Measurements from ENCODE around the gene ANKRD33B. TPM values are rescaled to one million over a fixed set of nuclear protein-coding genes. Genes with fewer than 3 reads are reported as not detected.
"Not testable (repeated sequence)": the region's sequence is repeated elsewhere in the genome, so short reads cannot be mapped to it uniquely, and the experiment has no call there.

The ANKRD33B gene
- total RNA-seq, 1 donor from 2014 or later: 4.1 TPM

DNA sequence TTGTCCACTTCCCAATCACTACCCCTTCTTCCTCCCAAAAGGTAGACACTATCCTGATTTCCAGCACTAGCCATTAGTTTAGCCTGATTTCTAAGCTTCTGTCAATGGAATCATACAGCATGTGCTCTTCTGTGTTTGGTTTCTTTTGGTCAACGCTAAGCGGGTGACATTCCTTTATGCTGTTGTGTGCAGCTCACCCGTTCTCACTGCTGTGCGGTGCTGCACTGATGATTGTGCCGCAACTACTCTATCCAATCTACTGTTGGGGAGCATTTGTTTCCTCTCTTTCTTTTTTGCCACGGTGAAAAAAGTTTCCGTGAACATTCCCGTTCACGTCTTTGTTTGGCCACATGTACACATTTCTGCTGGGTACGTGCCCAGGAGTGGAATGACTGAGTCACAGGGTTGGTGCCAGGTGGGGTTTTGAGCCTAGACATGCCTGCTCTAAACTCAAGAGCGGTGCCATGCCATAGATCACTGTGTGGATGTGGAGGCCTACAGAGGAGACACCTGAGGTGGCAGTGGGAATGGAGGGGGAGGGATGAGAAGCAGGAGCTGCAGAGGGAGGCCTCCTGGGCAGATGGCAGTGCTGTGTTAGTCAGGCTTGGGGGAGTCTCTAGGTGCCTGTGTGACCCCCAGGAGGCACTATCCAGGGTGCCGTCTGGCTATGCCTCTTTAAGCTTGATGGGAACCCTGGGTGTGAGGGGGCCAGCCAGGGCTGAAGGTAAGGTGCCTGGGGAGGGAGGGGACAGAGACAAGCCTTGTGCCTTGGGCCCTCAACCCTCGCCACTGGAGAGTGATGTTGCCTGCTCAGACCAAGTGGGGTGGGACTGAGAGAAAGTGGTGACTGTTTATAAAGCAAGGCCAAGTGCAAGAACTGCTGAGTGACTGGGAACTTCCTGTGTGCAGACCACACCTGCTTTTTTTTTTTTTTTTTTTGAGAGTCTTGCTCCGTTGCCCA is 11.4 kb upstream of the ANKRD33B start:
- DNase-seq (ENCODE audit: missing footprints) (no peak), ATAC-seq (no peak)
- intact Hi-C loops (cut with DNase I): no loop called here

DNA sequence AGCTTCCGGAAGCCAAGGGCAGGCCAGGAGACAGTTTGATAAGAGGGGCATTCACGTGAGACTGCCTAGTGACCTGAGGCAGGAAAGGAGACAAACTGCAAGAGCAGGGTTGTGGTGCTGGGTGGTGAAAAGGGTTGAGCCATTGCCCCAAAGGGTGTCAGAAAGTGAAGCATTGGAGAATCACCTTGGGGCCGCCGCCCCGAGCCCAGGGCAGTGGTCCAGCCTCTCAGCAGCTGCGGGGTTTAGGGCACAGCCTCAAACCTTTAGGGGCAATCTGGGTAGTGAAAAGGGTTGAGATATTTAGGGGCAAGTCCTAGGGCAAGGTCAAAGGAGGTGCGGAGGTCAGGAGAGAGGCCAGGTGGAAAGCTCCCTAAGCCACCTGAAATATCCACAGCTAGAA is 10.4 kb upstream of the ANKRD33B start:
- ATAC-seq (no peak), DNase-seq (ENCODE audit: missing footprints) (no peak)
- intact Hi-C loops (cut with DNase I): no loop called here

DNA sequence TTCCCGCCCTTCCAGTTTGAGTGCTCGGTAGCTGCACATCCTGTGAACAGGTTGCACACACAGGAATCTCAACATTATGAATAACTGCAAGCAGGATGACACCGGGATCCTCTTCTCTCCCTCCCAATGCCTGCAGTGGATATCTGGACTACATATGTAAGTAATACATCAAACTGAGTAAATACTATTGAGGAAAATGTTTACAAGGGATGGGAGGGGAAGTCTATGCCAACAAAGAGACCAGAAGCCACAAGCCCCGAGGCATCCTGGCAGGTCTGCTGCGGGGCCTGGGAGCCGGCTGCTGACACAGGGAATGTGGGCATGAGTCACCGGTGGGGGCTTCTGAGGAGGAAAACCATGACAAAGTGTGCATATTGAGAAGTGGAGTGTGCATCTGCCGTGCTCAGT is 8.6 kb upstream of the ANKRD33B start:
- ATAC-seq: no peak
- DNase-seq (ENCODE audit: missing footprints): no peak
- intact Hi-C loops (cut with DNase I): no loop called here

DNA sequence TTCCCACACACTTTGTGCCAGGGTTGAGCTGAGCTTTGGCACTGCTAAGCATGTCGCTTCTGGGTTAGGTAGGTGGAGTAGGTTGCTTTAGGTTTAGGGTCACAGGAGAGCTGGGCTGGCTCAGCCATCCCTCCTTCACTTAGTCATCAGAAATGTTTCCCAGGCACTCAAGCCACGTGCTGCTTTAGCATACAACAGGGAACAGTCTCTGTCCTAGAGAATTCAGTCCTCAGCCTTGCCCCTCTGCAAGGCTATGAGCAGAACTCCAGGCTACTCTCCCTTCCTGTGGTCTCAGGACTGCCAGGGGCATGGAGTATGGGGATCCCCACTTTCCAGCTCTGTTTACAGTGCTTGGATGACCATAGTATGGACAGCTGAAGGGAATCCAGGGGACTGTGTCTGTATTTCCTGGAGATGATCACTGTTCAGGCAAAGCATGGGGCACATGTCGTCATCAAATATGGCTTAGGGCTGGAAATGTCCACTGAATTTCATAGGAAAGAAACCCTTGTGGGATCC is 7.5 kb upstream of the ANKRD33B start:
- intact Hi-C loops (cut with DNase I): no loop called here
- no peak for ATAC-seq
- no peak for DNase-seq (ENCODE audit: missing footprints)

DNA sequence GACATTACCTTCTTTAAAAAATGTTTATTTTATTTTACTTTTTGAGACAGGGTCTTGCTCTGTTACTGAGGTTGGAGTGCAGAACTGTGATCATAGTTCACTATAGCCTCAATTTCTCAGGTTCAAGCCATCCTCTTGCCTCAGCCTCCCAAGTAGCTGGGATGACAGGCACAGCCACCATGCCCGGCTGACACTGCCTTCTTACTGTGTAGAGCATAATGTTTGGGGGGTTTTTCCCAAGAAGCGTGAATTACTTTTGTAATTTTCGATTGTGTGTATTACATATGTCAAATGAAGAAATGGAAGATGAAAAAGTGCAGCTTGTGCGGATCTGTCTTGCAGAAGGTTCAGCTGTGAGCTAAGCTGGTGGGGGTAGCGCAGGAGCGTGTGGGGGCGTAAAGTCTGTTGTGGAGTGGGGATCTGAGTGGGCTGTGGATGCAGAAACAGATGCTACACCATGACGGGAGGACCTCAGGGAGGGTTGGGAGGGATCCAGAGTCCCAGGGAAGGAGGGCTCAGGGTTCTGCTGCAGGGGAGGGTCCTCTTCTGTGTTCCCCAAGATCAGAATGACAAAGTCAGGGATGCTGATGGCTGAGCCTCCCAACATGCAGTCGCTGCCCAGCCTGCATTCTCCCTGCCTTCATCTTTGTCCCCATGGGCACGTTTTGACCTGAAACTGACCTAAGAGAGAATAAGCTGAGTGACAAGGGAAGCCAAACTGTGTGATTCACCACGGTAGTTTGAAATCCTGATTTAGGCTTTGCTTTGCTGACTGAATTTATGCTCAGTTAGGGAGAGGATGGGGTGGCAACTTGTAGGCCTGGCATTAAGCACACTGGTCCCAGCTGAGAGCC is 6.8 kb upstream of the ANKRD33B start:
- intact Hi-C loops (cut with DNase I): no loop called here
- DNase-seq (ENCODE audit: missing footprints) (no peak), ATAC-seq (no peak)

DNA sequence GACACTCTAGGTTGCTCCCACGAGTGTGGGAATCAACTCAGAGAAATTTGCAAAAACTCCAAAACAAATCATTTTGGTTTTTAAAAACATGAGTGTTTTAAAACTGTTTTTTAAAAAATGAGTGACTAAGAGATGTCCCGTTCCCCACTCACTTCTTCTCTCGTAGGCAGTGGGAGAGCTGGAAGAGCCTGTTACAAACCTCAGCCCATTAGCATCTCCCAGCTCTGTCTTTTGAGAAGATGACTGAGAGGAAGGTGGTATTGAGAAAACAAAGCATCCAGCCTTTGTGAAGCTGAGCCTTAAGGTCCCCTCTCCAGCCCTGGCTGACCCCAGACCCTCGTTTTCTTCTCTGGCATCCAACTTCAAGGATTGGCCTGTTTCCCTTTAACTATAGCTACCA is 4.7 kb upstream of the ANKRD33B start:
- no peak for DNase-seq (ENCODE audit: missing footprints)
- intact Hi-C loops (cut with DNase I): no loop called here
- no peak for ATAC-seq

DNA sequence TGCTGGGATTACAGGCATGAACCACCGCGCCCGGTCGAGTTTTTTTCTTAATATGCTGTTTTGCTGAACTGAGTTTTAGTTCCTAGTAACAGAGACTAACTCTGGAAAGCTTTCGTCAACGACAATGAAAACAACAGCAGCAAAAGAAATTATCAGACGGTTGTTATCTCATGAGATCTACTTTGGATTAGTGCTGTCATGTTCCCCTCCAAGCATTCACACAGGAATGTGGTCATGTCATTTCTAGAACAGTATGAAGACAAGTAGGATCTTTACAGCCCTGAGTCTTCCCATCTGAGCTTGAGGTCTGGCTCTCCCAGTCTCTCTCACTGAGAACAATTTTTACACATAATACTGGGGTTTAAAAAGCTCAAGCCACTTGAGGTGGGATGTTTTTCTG is 4.0 kb upstream of the ANKRD33B start:
- ATAC-seq: no peak
- no peak for DNase-seq (ENCODE audit: missing footprints)
- intact Hi-C loops (cut with DNase I): loop anchor here (5.0 kb wide), 3 partner anchors 37 to 73 kb away; no protein-coding TSS in a partner anchor

DNA sequence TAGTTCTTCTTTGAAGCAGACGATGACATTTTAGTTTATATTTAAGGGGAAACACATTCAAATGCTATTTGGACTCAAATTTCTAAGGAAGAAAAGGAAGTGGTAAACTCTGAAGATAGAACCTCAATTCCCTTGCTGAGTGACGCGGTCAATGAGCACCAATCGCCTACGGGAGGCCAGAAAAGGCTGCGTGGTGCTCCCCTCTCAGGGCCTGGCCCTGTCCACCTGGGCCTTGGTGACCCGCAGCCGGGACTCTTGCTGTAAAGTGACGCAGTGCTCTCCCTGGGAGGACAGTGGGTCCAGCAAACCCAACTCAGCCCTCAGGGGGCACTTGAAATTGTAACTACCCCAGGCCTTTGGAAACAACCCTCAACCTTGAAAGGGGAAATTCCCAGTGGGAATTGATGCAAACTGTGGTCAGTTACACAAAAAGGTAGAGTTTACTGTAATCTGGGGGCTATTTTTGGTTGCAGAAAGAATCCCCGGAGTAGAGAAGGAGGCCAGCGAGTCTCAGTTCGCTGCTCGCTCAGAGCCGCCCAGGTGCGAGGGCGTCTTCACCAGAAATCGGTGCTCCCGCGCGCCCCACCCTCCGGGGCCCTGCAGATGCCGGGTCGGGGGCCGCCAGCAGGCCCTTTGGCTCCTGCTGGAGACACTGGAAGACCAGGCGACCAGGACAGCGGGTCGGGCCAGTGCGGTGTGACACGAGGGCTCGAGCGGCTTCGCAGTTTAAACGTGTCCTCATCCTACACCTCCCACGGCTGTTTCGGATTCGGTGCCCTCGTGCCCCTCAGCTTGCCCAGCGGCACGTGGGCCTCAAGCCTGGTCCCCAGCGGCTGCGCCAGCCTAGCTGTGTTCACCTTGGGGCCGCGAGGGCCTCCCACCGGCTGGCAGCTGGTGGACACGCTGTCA is 1.4 kb upstream of the ANKRD33B start:
- intact Hi-C loops (cut with DNase I): loop anchor here (5.0 kb wide), 3 partner anchors 35 to 75 kb away; no protein-coding TSS in a partner anchor
- ATAC-seq (no peak), DNase-seq (ENCODE audit: missing footprints) (no peak)

DNA sequence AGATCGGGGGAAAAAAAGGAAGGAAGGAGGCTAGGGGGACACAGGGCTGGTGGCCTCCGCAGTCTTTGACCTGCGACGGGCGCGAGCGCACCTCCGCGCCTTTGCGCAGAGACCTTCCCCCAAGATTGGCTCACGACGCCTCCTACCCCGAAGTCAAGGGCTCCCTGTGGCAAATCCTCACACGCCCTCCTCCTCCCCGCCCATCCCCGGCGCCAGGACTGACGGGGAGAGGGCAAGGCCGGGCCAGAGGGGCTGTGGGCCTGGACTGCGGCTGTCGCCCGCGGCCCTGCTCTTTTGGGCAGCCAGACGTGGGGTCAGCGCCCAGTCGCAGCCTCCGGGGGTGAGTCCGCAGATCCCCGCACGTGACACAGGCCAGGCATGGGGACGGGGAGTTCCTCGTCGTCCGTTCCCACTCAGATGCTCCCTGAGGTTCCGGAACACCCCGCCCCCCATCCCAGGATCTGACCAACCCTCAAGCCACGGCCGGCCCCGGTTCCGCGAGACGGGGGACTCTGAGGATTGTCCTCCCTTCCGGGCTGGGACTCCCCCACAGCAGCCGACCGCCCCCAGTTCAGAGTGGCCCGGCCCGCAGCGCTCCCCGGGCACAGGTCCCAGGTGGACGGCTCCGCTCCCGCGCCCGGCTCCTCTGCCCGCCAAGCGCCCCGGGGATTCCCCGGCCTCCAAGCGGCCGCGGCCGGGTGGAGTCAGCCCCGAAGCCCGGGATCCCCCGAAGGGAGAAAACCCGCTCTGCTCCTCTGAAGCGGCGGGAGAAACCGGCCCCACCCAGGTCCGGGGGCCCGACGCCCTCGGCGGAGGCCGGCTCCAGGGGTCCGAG is 543 bp upstream of the ANKRD33B start:
- no peak for DNase-seq (ENCODE audit: missing footprints)
- peak; percentile 47 for ATAC-seq
- intact Hi-C loops (cut with DNase I): loop anchor here (5.0 kb wide), 3 partner anchors 34 to 76 kb away; no protein-coding TSS in a partner anchor

DNA sequence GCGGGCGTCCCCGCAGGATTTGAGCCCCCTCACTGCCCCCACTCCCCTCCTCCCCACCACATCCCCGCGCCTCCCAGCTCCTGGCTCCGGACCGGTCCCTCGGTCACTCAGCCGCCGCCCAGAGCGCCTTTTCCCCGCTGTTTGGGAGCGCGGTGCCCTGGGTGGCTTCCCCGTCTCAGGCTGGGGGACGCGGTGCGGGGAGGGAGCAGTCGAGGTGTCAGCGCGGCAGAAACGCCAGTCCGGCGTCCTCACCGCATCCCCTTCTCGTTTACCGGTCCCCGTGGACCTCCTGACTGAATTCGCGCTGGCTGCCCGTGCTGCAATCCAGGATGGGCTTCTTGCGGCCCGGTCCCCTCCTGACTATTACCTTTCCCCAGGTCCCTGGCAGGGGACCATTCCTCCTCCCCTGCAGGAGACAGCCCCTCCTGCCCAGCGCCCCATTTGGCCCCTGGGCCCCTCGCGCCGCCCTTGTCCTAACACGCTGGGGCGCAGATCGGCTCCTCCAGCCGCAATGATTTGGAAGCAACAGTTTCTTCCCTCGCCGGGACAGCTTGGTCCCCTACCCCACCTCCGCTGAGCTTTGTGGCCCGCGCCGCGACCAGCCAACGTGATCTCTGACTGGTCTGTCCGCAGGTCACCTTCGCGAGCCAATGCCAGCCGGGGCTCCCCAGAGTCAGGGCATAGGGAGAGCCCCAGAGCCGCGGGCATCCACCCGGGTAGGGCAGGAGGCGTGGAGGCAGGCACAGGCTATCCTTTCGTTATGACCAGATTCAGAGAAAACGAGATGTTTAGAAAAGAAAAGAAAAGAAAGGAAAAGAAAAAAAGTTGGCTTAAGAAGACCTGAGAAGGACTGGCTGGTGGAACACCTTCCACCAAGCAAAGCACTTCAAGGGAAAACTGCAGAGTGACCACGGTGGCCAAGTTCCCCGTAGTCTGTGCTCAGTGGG is 1.2 kb downstream of the ANKRD33B start:
- intact Hi-C loops (cut with DNase I): loop anchor here (5.0 kb wide), 4 partner anchors 32 to 103 kb away; no protein-coding TSS in a partner anchor
- ATAC-seq (peak; percentile 21), DNase-seq (ENCODE audit: missing footprints) (peak; percentile 82)

DNA sequence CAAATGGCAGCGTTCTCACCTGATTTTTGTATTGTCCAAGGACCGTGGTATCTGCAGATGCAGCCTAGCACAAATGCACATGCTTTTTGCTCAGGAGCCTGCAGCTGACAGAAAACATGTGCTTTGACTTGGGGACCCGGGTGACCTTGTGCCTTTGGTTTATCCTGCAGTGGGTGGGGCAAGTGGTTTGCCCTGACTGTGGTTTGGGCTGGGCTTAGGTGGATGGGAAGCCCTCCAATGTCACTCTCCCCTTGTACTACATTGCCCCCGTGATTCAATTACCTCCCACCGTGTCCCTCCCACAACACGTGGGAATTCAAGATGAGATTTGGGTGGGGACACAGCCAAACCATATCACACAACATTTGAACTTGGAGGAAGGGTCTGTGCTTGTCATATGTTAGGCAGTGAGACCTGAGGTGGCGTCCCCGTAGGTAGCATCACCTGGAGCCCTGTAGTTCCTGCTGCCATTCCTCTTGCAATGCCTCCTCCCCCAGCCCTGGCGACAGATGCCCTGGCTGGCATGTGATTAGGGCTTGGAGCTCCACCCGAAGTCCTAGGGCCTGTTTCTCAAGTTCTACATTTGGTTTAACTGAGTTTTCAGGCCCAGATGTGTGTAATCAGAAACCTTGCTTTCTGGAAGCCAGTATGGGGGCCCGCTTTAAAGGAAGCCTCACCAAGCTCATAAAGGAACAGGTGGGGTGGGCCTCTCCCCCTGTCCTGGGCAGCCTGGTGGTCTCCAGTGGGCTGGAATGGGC is 2.1 kb downstream of the ANKRD33B start:
- DNase-seq (ENCODE audit: missing footprints) (no peak), ATAC-seq (no peak)
- intact Hi-C loops (cut with DNase I): loop anchor here (5.0 kb wide), 1 partner anchor 104 kb away; no protein-coding TSS in a partner anchor

DNA sequence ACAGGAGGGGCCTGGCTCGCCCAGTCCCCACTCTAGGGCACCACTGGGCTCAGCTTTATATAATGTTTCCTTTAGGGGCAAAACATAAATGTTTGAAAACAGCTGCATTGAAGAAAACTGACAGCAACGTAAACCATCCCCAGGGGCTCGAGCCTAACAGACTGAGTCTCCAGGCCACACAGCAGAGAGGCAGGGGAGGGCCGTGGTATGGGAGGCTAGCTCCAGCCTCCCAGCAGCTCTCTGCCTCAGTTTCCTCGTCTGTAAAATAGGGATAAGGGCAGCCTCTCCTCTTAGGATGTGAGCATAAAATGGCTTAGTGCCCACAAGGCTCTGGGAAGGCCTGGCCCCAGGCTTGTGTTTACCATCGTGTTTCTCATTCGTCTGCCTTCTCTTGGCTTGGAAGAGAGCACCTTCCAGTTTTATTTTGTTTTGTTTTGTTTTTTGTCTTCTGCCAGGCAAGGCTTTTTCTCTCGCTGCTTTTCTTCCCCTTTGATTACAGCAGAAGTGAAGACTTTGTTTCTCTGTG is 2.7 kb downstream of the ANKRD33B start:
- DNase-seq (ENCODE audit: missing footprints) (no peak), ATAC-seq (no peak)
- intact Hi-C loops (cut with DNase I): loop anchor here (5.0 kb wide), 1 partner anchor 104 kb away; no protein-coding TSS in a partner anchor

DNA sequence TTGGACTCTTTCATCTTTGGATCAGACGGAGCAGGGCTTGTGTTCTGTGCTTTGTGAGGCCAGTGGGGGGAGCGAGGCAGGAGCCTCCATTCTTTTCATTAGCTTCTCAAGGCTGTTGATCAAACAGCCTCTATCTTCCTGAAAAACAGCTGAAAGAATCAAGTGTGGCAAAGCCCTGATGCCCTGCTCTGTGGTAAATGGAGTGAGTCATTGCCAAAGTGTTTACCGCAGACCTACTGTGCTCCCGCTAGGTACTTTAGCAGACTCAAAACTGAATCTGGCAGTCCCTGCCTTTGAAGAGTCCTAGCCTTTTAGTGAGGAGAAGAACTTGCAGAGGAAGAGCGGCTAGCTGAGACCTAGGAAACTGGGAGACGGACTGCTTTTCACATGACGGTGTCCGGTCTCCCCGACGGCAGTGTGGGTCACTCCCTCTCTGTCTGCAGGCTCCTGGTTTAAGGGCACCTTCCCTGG is 3.3 kb downstream of the ANKRD33B start:
- no peak for ATAC-seq

DNA sequence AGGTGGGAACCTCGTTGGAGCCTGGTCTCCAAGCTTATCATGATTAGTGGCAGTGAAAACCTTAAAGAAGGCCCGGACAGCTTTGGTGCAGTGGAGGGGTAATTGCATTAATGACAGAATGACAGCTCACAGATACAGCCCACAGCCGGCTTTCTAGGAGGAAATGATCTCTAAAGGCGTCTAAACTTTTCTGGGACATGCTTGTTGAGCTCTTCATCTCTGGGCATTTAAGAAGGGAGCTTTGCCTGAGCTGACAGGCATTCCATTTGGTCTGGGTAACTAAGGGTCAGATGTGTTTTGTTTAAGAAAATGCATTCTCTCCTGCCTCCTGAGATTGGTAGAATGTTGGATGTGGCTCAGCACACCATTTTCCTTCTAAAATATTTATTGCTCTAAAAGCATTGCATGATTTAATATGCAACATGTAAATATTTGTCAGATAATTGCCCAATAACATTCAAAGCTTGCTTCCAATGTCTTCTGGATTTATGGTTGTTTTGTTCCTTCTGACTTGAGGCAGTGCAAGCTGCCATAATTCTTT is 4.0 kb downstream of the ANKRD33B start:
- intact Hi-C loops (cut with DNase I): loop anchor here (5.0 kb wide), 1 partner anchor 106 kb away; no protein-coding TSS in a partner anchor
- no peak for ATAC-seq
- DNase-seq (ENCODE audit: missing footprints): no peak

More for the DNA sequence above, 3.3 kb downstream of the ANKRD33B start:
- DNase-seq (ENCODE audit: missing footprints): no peak
- intact Hi-C loops (cut with DNase I): loop anchor here (5.0 kb wide), 1 partner anchor 105 kb away; no protein-coding TSS in a partner anchor

DNA sequence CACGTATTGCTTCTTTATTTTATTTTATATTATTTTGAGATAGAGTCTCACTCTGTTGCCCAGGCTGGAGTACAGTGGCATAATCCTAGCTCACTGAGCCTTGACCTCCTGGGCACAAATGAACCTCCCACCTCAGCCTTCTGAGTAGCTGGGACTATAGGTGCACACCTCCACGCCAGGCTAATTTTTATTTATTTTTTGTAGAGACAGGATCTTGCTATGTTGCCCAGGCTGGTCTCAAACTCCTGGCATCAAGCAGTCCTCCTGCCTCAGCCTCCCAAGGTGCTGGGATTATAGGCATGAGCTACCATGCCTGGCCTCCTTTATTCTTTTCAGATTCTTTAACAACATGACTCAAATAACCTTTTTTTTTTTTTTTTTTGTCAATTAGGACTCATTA is 6.7 kb downstream of the ANKRD33B start:
- intact Hi-C loops (cut with DNase I); ATAC-seq; DNase-seq (ENCODE audit: missing footprints): not testable (repeated sequence)
